IMR-90 (cell line): ENCODE measurements around the gene CFHR2. TPM values are rescaled to one million over a fixed set of nuclear protein-coding genes. Genes with fewer than 3 reads are reported as not detected.

Experiments used
- ATAC-seq: fragments of 200-7000 bp; cut with Tn5 transposase; 2 replicates; pipeline ENCODE4 v1.9.1; 2020; ENCODE audit warnings: low read depth, mild to moderate bottlenecking, moderate library complexity
- BruUV-seq: library from RNA; stranded (reverse); fragments of 400-500 nt; replicated peaks from 2 replicates; lab custom pipeline; 2021; lab: Mats Ljungman, UMichigan
- CTCF ChIA-PET: fragments of 300-600 bp; formaldehyde crosslinking; extraction: SDS; loops from one replicate; lab custom pipeline; 2021; ENCODE audit warnings: antibody characterized with exemption; lab: Yijun Ruan, JAX
- POLR2A ChIA-PET: fragments of 300-600 bp; sonication (Branson Sonifier 250); formaldehyde crosslinking; loops from one replicate; lab custom pipeline; 2022; ENCODE audit warnings: antibody characterized with exemption; ENCODE audit not compliant: unreplicated experiment; lab: Charles Lee
- DNase-seq: peaks from one replicate; pipeline ENCODE4 v3.0.0; 2013
- H2AFZ ChIP-seq: replicated peaks from 2 replicates; pipeline ENCODE3; 2013; ENCODE audit warnings: low read length, mild to moderate bottlenecking; ENCODE audit not compliant: poor library complexity
- H2AK5ac ChIP-seq: 2 replicates; pipeline ENCODE4 v1.6.1; 2013; ENCODE audit warnings: low read depth, low read length, inconsistent platforms
- H2AK9ac ChIP-seq: replicated peaks from 2 replicates; pipeline ENCODE3; 2013; ENCODE audit warnings: mild to moderate bottlenecking, low read depth, low read length, moderate library complexity; ENCODE audit not compliant: poor library complexity
- H2BK120ac ChIP-seq: 2 replicates; pipeline ENCODE4 v1.6.1; 2013; ENCODE audit warnings: low read depth, low read length, inconsistent platforms
- H2BK15ac ChIP-seq: 3 replicates; pipeline ENCODE4 v1.6.1; 2013; ENCODE audit warnings: low read depth, low read length, inconsistent platforms
- H2BK20ac ChIP-seq: 2 replicates; pipeline ENCODE4 v1.6.1; 2013; ENCODE audit warnings: low read depth, mild to moderate bottlenecking, inconsistent platforms, low read length, moderate library complexity
- H2BK5ac ChIP-seq: 2 replicates; pipeline ENCODE4 v1.6.1; 2013; ENCODE audit warnings: mild to moderate bottlenecking, low read depth, low read length, inconsistent platforms; ENCODE audit not compliant: poor library complexity, severe bottlenecking
- H3K14ac ChIP-seq: replicated peaks from 2 replicates; pipeline ENCODE4 v1.6.1; 2013; ENCODE audit warnings: low read depth, low read length, inconsistent platforms
- H3K18ac ChIP-seq: 2 replicates; pipeline ENCODE4 v1.6.1; 2013; ENCODE audit warnings: low read depth, low read length, control low read depth
- H3K23ac ChIP-seq: 2 replicates; pipeline ENCODE4 v1.6.1; 2013; ENCODE audit warnings: low read depth, low read length, inconsistent platforms
- H3K27ac ChIP-seq: 2 replicates; pipeline ENCODE4 v1.5.1; 2013; ENCODE audit warnings: mild to moderate bottlenecking, control low read depth, low read length; ENCODE audit not compliant: insufficient read depth
- H3K27me3 ChIP-seq: 2 replicates; pipeline ENCODE4 v1.6.1; 2013; ENCODE audit warnings: low read length; ENCODE audit not compliant: control insufficient read depth, insufficient read depth
- H3K36me3 ChIP-seq: 2 replicates; pipeline ENCODE4 v1.6.1; 2013; ENCODE audit warnings: low read length, mixed read lengths; ENCODE audit not compliant: control insufficient read depth, insufficient read depth
- H3K4ac ChIP-seq: 2 replicates; pipeline ENCODE4 v1.6.1; 2013; ENCODE audit warnings: low read depth, low read length, inconsistent platforms
- H3K4me1 ChIP-seq: 2 replicates; pipeline ENCODE4 v1.6.1; 2013; ENCODE audit warnings: low read length, mixed read lengths; ENCODE audit not compliant: control insufficient read depth, insufficient read depth
- H3K4me2 ChIP-seq: 2 replicates; pipeline ENCODE4 v1.6.1; 2013; ENCODE audit warnings: low read depth, mild to moderate bottlenecking, control low read depth, low read length, moderate library complexity
- H3K4me3 ChIP-seq: 2 replicates; pipeline ENCODE4 v1.5.1; 2013; ENCODE audit warnings: low read depth, mild to moderate bottlenecking, control low read depth, low read length, moderate library complexity; ENCODE audit not compliant: insufficient read depth
- H3K56ac ChIP-seq: 2 replicates; pipeline ENCODE4 v1.6.1; 2013; ENCODE audit warnings: low read length, inconsistent platforms; ENCODE audit not compliant: insufficient read depth; ENCODE audit errors: extremely low read depth
- H3K79me1 ChIP-seq, 2 experiments: 2 replicates each; pipeline ENCODE4 v1.6.1; 2013; ENCODE audit warnings: low read length in 2 of 2, inconsistent platforms in 1 of 2, low read depth in 1 of 2
- H3K9ac ChIP-seq: 2 replicates; pipeline ENCODE4 v1.6.1; 2013; ENCODE audit warnings: low read depth, low read length, control low read depth
- H3K9me1 ChIP-seq: 2 replicates; pipeline ENCODE4 v1.6.1; 2013; ENCODE audit warnings: low read length, inconsistent platforms; ENCODE audit not compliant: insufficient read depth
- H3K9me3 ChIP-seq: 2 replicates; pipeline ENCODE4 v1.6.1; 2013; ENCODE audit warnings: low read length; ENCODE audit not compliant: control insufficient read depth, insufficient read depth
- H4K20me1 ChIP-seq: 2 replicates; pipeline ENCODE4 v1.6.1; 2013; ENCODE audit warnings: low read length, inconsistent platforms; ENCODE audit not compliant: insufficient read depth
- H4K5ac ChIP-seq: 2 replicates; pipeline ENCODE4 v1.6.1; 2013; ENCODE audit warnings: mild to moderate bottlenecking, low read depth, low read length, control low read depth
- H4K8ac ChIP-seq, 2 experiments: 2 replicates each; pipeline ENCODE4 v1.6.1; 2013; ENCODE audit warnings: low read depth in 2 of 2, low read length in 2 of 2, control low read depth in 1 of 2, inconsistent platforms in 1 of 2
- H4K91ac ChIP-seq: 2 replicates; pipeline ENCODE4 v1.6.1; 2013; ENCODE audit warnings: low read depth, low read length, inconsistent platforms; ENCODE audit not compliant: insufficient read depth
- CHD1 ChIP-seq: IDR thresholded peaks from 2 replicates; pipeline ENCODE4 v1.6.1; 2012; ENCODE audit warnings: low read depth, low read length, improper control_type of control experiment
- MAZ ChIP-seq: IDR thresholded peaks from 2 replicates; pipeline ENCODE4 v1.6.1; 2012; ENCODE audit warnings: low read depth, mild to moderate bottlenecking, low read length, improper control_type of control experiment, moderate library complexity, borderline replicate concordance
- RCOR1 ChIP-seq: IDR thresholded peaks from 2 replicates; pipeline ENCODE4 v1.6.1; 2012; ENCODE audit warnings: mild to moderate bottlenecking, low read length, improper control_type of control experiment; ENCODE audit not compliant: insufficient replicate concordance
- SMC3 ChIP-seq: fragments of 150-350 bp; IDR thresholded peaks from 2 replicates; pipeline ENCODE4 v1.6.1; 2016; ENCODE audit warnings: low read depth, mild to moderate bottlenecking, antibody characterized with exemption, low read length, moderate library complexity
- WGBS, 2 experiments: methylation state at CpG; one replicate each; pipeline versions ENCODE4 v1.1.5 to v1.1.7; 2013; ENCODE audit warnings: missing lambda C conversion rate in 2 of 2; ENCODE audit not compliant: insufficient read length in 1 of 2; ENCODE audit errors: extremely low coverage in 2 of 2; 5-methylcytosine and 5-hydroxymethylcytosine counted together
- dilution Hi-C: fragments of 300-500 bp; cut with HindIII; formaldehyde crosslinking; loops from one replicate; pipeline ENCODE4 v1.14.3; 2018; ENCODE audit warnings: low sequenced_read_pairs; ENCODE audit not compliant: unreplicated experiment
- in situ Hi-C: fragments of 300-500 bp; cut with MboI; formaldehyde crosslinking; loops from 3 replicates; pipeline ENCODE4 v1.14.3; 2019; ENCODE audit warnings: low sequenced_read_pairs, inconsistent platforms, mixed read lengths
- intact Hi-C: fragments of 100-400 bp; cut with micrococcal nuclease; formaldehyde crosslinking; loops from 2 replicates; pipeline ENCODE4 v1.10.0; 2022
- polyA plus RNA-seq, 3 experiments: library from polyadenylated mRNA; depleted of rRNA; stranded (reverse); fragments of >200 nt; gene quantifications; 2 replicates each; pipeline ENCODE4 v1.2.3, GENCODE V29; 2012; ENCODE audit warnings: low replicate concordance in 1 of 3
- total RNA-seq: library from RNA; depleted of rRNA; stranded (reverse); fragments of >200 nt; gene quantifications from 2 replicates; pipeline ENCODE4 v1.2.3, GENCODE V29; 2012
- TF ChIP-seq, protein P1 (sequence below): conservative IDR thresholded peaks from 2 replicates; pipeline ENCODE4 v1.5.1; 2012; ENCODE audit warnings: mild to moderate bottlenecking, low read depth, low read length, improper control_type of control experiment
- TF ChIP-seq, protein P2 (sequence below): fragments of 150-350 bp; IDR thresholded peaks from 2 replicates; pipeline ENCODE4 v1.6.1; 2017; ENCODE audit warnings: mild to moderate bottlenecking, antibody characterized with exemption, low read length, low read depth

The CFHR2 gene
- total and polyA plus RNA-seq, 2 of the 4 experiments (the other 2 are of a cell fraction) = not detected

DNA sequence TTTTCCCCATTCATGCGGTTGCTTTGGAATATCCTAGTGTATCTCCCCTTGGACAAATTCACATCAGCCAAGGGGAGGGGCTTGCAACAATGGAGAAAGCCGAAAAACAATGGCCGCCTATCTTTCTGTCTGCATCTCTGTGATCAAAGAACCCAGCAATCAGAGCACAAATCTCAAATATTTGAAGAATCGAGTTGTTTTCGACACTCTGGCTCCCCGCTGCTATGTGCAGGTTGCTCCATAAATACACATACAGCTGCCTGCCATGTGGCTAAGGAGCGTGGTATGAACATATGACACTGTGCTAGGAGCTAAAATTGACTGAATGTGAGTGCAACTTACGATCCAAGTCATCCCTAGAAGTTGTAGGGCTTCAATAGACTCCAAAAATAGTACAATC, 47.2 kb upstream of the CFHR2 start:
- Histone ChIP-seq H2BK20ac (no peak overlapping the region), H3K27ac (no peak overlapping the region), H4K8ac (no peak overlapping the region), H4K91ac (no peak overlapping the region), H2AK9ac (no peak overlapping the region), H2AK5ac (no peak overlapping the region), H2BK5ac (no peak overlapping the region), H3K14ac (no peak overlapping the region), H3K79me1 (no peaks in the 10 kb centered on the region), H3K18ac (no peak overlapping the region), H4K20me1 (no peaks in the 10 kb centered on the region), H3K9me1 (no peaks in the 10 kb centered on the region), H2BK15ac (no peak overlapping the region), H4K5ac (no peak overlapping the region), H3K9ac (no peak overlapping the region), H3K56ac (no peak overlapping the region), H3K36me3 (no peaks in the 10 kb centered on the region), H3K27me3 (peaks cover 6% of the 10 kb centered on the region; the same call in 1 of the 2 replicates), H3K4me3 (no peak overlapping the region), H3K9me3 (no peaks in the 10 kb centered on the region), H2BK120ac (no peak overlapping the region), H3K4me2 (no peak overlapping the region), H2AFZ (no peak overlapping the region), H3K4ac (no peak overlapping the region), H3K4me1 (no peaks in the 10 kb centered on the region), H3K23ac (no peak overlapping the region)
- intact Hi-C loops = no loop called here
- DNase-seq (no peak), ATAC-seq (no peak)
- in situ Hi-C loops = no loop called here
- CTCF ChIA-PET = no interaction called here
- BruUV-seq = no TSS peak
- WGBS, 2 experiments = 67% methylated on average over 1 of the region's 8 CpGs; no CpG with 5 or more reads in 1 of the 2 experiments
- POLR2A ChIA-PET = no interaction called here
- TF ChIP-seq RCOR1 (no peak), CHD1 (no peak), SMC3 (no peak), MAZ (no peak)
- TF ChIP-seq, protein P1, sequence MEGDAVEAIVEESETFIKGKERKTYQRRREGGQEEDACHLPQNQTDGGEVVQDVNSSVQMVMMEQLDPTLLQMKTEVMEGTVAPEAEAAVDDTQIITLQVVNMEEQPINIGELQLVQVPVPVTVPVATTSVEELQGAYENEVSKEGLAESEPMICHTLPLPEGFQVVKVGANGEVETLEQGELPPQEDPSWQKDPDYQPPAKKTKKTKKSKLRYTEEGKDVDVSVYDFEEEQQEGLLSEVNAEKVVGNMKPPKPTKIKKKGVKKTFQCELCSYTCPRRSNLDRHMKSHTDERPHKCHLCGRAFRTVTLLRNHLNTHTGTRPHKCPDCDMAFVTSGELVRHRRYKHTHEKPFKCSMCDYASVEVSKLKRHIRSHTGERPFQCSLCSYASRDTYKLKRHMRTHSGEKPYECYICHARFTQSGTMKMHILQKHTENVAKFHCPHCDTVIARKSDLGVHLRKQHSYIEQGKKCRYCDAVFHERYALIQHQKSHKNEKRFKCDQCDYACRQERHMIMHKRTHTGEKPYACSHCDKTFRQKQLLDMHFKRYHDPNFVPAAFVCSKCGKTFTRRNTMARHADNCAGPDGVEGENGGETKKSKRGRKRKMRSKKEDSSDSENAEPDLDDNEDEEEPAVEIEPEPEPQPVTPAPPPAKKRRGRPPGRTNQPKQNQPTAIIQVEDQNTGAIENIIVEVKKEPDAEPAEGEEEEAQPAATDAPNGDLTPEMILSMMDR = no peak
- TF ChIP-seq, protein P2, sequence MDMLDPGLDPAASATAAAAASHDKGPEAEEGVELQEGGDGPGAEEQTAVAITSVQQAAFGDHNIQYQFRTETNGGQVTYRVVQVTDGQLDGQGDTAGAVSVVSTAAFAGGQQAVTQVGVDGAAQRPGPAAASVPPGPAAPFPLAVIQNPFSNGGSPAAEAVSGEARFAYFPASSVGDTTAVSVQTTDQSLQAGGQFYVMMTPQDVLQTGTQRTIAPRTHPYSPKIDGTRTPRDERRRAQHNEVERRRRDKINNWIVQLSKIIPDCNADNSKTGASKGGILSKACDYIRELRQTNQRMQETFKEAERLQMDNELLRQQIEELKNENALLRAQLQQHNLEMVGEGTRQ = no peak
- dilution Hi-C loops = no loop called here
